ENCODE data around the gene TMEM108.

The TMEM108 gene

DNA sequence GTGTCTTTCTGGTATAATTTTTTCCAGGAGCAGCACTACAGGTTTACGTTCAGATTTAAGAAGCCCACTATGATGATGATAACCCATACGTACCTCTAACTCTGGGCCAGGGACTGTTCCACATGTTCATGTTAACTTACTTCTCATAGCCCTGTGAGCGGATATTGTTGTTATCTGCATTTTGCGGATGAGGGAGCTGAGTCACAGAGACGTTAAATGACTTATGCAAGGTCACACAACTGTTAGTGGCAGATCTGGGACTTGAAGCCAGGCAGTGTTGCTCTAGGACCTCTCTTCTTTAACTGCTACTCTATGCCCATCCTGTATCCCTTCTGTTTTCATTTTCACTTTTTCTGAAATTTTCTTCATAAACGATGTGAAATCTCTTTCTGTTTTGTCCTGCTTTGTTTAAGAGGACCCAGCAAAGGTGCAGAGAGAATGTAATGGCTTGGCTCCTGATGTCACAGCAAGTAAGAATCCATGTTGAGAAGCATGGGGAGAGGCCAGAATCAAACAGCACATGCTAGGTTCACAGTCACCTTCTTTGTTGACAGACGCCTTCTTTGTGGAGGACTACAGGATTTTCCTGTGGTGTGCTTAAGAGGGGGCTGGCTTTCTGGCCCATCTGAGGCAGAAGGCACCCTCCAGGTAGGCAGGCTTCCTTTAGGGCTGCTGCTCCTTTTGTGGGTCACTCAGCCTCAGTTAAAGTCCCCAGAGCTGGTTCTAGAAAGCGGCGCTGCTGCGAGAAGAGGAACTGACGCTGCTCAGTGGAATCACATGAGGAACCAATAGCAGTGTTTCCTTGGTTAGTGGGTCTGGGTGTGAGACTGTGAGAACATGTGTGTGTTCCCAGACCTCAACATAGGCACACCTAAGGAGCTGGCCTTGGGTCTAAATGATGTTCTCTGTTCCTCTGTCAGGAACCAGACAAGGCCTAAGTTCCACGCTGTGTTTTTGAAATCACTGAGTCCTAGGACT lies 121.6 kb downstream of the TMEM108 start:
- in situ Hi-C loops (cut with HindIII; ENCODE audit: low sequenced_read_pairs), result no loop called here

GRCh38 chr3:133161656-133162055 lies 123.5 kb downstream of the TMEM108 start:
- in situ Hi-C loops (cut with HindIII; ENCODE audit: low sequenced_read_pairs), result no loop called here

DNA sequence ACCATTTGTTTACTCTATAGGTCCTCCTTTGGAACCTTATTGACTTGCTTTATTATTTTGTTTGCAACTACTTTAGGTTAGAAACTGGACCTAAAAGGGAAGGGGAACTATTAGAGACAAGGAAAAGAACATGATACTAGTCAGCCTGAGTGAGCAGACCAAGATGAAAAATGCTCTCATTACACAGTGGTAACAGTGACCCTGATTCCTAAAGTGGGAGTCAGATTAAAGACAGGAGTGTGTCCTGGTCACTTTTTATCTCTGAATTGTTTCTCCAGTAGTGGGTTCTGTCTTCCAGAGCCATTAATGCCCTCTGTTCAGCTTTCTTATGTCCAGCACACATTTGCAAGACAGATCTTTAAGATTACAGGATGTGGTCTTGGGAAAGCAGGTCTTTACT lies 124.1 kb downstream of the TMEM108 start:
- in situ Hi-C loops (cut with HindIII; ENCODE audit: low sequenced_read_pairs), result no loop called here

- in situ Hi-C loops (cut with HindIII; ENCODE audit: low sequenced_read_pairs), result no loop called here
Observed at GRCh38 chr3:133162670-133163305, 124.6 kb downstream of the TMEM108 start.

DNA sequence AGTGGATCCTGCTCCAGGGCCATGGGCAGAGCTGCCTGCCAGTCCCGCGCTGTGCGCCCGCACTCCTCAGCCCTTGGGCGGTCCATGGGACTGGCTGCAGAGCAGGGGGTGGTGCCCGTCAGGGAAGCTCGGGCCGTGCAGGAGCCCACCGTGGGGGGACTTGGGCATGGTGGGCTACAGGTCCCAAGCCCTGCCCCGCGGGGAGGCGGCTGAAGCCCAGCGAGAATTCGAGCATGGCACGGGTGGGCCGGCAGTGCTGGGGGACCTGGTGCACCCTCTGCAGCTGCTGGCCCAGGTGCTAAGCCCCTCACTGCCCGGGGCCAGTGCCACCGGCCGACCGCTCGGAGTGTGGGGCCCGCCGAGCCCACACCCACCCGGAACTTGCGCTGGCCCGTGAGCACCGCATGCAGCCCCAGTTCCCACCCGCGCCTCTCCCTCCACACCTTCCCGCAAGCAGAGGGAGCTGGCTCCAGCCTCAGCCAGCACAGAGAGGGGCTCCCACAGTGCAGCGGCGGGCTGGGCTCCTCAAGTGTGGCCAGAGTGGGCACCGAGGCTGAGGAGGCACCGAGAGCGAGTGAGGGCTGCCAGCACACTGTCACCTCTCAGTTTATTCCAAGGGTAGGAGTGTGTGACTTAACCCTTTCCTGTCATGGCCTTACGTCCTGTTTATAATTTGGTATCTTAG lies 129.3 kb downstream of the TMEM108 start:
- in situ Hi-C loops (cut with HindIII; ENCODE audit: low sequenced_read_pairs), result no loop called here

DNA sequence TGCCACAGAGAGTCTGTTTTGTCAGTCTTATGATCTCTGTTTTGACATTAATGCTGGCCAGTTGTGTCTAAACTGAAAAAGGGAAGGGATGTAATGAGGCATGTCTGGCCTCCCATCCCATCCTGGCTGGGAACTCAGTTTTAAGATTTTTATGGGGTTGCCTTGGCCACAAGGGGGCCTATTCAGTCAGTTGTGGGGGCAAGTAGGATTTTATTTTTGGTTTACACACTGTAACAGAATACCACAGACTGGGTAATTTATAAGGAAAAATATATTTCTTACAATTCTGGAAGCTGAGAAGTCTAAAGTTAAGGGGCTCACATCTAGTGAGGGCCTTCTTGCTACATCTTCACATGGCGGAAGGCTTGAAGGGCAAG lies 129.8 kb downstream of the TMEM108 start:
- in situ Hi-C loops (cut with HindIII; ENCODE audit: low sequenced_read_pairs), result no loop called here

- in situ Hi-C loops (cut with HindIII; ENCODE audit: low sequenced_read_pairs), result no loop called here
Observed at GRCh38 chr3:133169331-133170068, 131.3 kb downstream of the TMEM108 start.

- in situ Hi-C loops (cut with HindIII; ENCODE audit: low sequenced_read_pairs), result no loop called here
Observed at GRCh38 chr3:133171831-133172230, 133.6 kb downstream of the TMEM108 start.

DNA sequence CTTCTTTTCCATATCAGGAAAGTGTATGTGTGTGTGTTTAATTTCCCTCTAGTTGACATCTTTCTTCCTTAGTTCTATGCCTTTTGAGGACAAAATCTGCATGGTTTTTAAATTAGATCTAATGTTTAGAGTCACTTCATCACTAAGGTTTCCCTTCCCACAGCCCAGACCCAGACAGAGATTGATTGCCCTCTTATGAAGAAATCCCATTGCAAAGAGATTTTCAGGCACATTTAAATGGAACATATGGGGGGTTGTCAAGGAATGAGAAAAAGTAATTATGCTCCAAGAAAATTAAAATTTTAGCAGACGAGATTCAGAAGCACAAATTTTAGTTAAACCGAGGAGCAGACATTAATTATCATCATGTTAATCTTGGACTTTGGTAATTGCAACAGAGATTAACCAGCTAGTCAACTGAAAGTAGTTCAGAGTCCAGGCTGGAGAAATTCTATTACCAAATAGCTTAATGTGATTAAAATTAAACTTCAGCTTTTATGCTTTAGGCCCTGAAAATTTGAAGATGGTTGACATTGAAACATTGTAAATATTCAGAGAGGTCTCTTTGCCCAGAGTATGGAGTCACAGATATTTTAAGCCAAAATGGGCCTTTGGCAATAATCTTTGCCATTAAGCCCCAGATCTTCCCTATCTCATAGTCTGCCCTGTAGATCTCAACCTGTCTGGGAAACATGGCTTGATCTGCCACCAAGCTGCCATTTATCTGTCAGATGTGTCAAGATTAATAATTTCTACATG lies 143.4 kb downstream of the TMEM108 start:
- in situ Hi-C loops (cut with HindIII; ENCODE audit: low sequenced_read_pairs), result no loop called here

GRCh38 chr3:133187870-133188379 lies 149.7 kb downstream of the TMEM108 start:
- in situ Hi-C loops (cut with HindIII; ENCODE audit: low sequenced_read_pairs), result no loop called here

DNA sequence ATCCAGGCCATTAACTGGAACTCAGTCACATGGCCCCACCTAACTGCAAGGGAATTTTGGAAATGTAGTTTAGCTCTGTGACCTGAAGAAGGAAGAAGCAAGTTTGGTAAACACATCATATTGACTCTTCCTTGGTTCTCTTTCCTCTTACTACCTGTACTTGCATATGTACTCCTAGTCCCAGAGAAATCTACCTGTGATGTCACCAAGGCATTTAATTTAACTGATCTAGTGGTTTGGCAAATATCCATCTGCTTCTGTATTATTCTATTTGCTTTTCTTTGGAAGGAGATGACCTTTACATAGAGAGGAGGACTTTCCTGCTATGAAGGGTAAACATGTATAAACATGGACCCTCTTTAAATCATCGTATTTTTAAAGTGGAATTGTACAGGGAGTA lies 150.8 kb downstream of the TMEM108 start:
- in situ Hi-C loops (cut with HindIII; ENCODE audit: low sequenced_read_pairs), result no loop called here

DNA sequence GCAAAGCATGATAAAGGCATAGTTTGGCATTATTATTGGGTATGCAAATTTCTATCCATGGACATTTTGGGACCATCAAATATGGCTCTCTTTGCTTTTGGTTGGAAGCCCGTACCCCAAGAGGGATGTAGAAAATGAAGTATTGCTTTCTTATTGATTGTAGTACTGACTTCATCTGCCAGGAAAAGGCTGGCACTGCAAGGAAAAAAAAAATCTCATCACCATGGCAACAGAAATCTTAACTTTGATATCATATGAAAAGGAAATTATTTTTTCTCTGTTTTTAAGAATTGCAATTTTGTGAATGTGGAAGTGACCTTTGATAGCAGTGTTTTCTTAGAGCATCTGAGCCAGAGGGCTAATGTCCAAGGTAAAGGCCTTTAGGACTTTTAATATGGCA lies 151.7 kb downstream of the TMEM108 start:
- in situ Hi-C loops (cut with HindIII; ENCODE audit: low sequenced_read_pairs), result no loop called here

- in situ Hi-C loops (cut with HindIII; ENCODE audit: low sequenced_read_pairs), result no loop called here
Observed at GRCh38 chr3:133191818-133192217, 153.6 kb downstream of the TMEM108 start.

- in situ Hi-C loops (cut with HindIII; ENCODE audit: low sequenced_read_pairs), result no loop called here
Observed at GRCh38 chr3:133192363-133192945, 154.3 kb downstream of the TMEM108 start.

DNA sequence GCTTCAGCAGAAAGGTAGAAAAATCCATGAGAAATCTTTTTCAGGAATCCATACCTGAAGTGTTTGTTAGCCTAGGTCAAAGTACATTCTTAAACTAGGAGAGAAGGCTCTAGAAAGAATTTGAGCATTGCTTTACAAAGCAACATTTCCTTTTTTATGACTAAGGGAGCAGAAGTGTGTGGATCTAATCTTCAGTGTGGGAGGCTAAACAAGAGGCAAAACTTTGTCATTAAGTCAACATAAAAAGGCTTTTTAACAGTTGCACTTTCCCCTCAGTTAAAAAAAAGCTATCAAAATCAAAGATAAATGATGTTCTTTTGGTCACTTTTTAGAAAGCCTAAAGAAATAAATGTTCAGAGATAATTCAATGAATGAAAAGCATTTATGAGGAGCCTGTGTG lies 154.8 kb downstream of the TMEM108 start:
- in situ Hi-C loops (cut with HindIII; ENCODE audit: low sequenced_read_pairs), result no loop called here

DNA sequence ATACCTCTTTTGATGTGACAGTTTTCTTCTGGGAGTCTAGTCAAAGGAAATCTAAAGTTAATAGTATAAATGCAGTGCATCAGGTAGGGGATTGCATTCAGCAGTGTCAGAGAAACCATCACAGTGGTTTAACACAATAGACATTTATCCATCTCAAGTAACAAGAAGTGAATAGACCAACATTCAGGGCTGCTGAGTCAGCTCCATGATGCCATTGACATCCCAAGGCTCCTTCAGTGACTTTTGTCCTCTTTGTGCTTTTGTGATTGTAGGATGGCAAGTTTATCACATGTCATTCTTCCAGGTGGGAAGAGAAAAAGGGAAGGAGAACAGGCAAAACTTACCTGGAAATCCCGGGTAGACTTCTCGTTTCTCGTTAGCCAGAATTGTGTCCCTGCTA lies 158.3 kb downstream of the TMEM108 start:
- in situ Hi-C loops (cut with HindIII; ENCODE audit: low sequenced_read_pairs), result no loop called here

- in situ Hi-C loops (cut with HindIII; ENCODE audit: low sequenced_read_pairs), result no loop called here
Observed at GRCh38 chr3:133197619-133198018, 159.4 kb downstream of the TMEM108 start.

DNA sequence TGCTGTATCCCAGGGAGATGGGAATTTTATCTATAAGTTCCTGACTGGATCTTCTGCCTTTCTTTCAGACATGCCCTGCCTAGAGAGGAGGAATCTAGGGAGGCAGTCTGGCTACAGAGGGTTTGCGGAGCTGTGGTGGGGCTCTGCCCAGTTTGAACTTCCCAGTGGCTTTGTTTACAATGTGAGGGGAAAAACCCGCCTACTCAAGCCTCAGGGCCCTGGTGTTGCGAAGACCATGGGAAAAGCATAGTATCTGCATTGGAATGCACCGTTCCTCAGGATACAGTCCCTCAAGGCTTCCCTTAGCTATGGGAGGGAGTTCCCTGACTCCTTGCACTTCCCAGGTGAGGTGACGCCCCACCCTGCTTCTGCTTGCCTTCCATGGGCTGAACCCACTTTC lies 168.7 kb downstream of the TMEM108 start:
- in situ Hi-C loops (cut with HindIII; ENCODE audit: low sequenced_read_pairs), result no loop called here

- in situ Hi-C loops (cut with HindIII; ENCODE audit: low sequenced_read_pairs), result no loop called here
Observed at GRCh38 chr3:133208184-133208583, 170.0 kb downstream of the TMEM108 start.

Measured in endothelial cell of hepatic sinusoid (primary cell).